Lung (tissue), 12 donors: ENCODE results near the gene BEND6. TPM values are rescaled to one million over a fixed set of nuclear protein-coding genes. Genes with fewer than 3 reads are reported as not detected.
"Not testable (repeated sequence)": the region's sequence is repeated elsewhere in the genome, so short reads cannot be mapped to it uniquely, and the experiment has no call there.

Source experiments
- ATAC-seq: fragments of 200-7000 bp; cut with Tn5 transposase; one replicate; pipeline ENCODE4 v1.9.1; 2020; ENCODE audit warnings: moderate number of reproducible peaks; ENCODE audit not compliant: insufficient read depth, low FRiP score
- DNase-seq, 3 donors: peaks; one replicate each; pipeline ENCODE4 v3.0.0-alpha.2; 2013 to 2017
- H3K27ac ChIP-seq, 2 donors: one replicate each; pipeline ENCODE4 v1.5.1; 2013; ENCODE audit warnings: mild to moderate bottlenecking in 2 of 2, moderate library complexity in 2 of 2, control low read depth in 1 of 2, inconsistent platforms in 1 of 2, low read depth in 1 of 2, low read length in 1 of 2
- H3K27me3 ChIP-seq, 3 donors: one replicate each; pipeline ENCODE4 v1.5.1; 2013; ENCODE audit warnings: low read length in 2 of 3; ENCODE audit not compliant: control insufficient read depth in 3 of 3, insufficient read depth in 3 of 3
- H3K36me3 ChIP-seq, 4 donors: one replicate each; pipeline ENCODE4 v1.5.1; 2013; ENCODE audit warnings: low read length in 4 of 4, mild to moderate bottlenecking in 1 of 4, moderate library complexity in 1 of 4; ENCODE audit not compliant: control insufficient read depth in 4 of 4, insufficient read depth in 4 of 4
- H3K4me1 ChIP-seq, 5 donors: one replicate each; pipeline ENCODE4 v1.5.1; 2013; ENCODE audit warnings: low read length in 5 of 5, mild to moderate bottlenecking in 2 of 5, moderate library complexity in 1 of 5; ENCODE audit not compliant: control insufficient read depth in 5 of 5, insufficient read depth in 5 of 5
- H3K4me3 ChIP-seq: one replicate; pipeline ENCODE4 v1.5.1; 2013; ENCODE audit warnings: mild to moderate bottlenecking, control low read depth, moderate library complexity
- H3K9ac ChIP-seq, 2 donors: one replicate each; pipeline ENCODE4 v1.5.1; 2013; ENCODE audit warnings: low read length in 2 of 2, control low read depth in 1 of 2; ENCODE audit not compliant: insufficient read depth in 1 of 2
- H3K9me3 ChIP-seq, 4 donors: one replicate each; pipeline ENCODE4 v1.5.1; 2013; ENCODE audit warnings: low read length in 3 of 4, mild to moderate bottlenecking in 1 of 4, moderate library complexity in 1 of 4; ENCODE audit not compliant: control insufficient read depth in 4 of 4, insufficient read depth in 3 of 4
- WGBS, 2 donors: extraction: QIAGEN DNeasy Blood & Tissue Kit; methylation state at CpG; one replicate each; pipeline ENCODE4 v1.1.7; 2013; 5-methylcytosine and 5-hydroxymethylcytosine counted together
- polyA plus RNA-seq, 2 donors: library from polyadenylated mRNA; stranded (reverse); fragments of 200-250 nt; gene quantifications; one replicate each; pipeline ENCODE4 v1.2.1, GENCODE V29; 2013
- total RNA-seq, 2 donors: library from RNA; depleted of rRNA in 1 of 2; stranded (reverse); fragments of >200 nt in 1 of 2; gene quantifications; one replicate each; pipeline ENCODE4 v1.2.1, GENCODE V29; 2014 to 2021
- TF ChIP-seq, protein P1 (sequence below): IDR thresholded peaks from 2 replicates; pipeline ENCODE4 v1.5.1; 2012; ENCODE audit warnings: mild to moderate bottlenecking; ENCODE audit errors: control extremely low read depth, extremely low read depth
- donor health status: control.
- donor health status: control.
- donor health status: Bipolar disorder and iron deficiency.
- donor health status: healthy.
- donor health status: DM: yes; HTN: yes; CAD: no.

The BEND6 gene
- total and polyA plus RNA-seq, 4 donors: 0.23 to 0.95 (median 0.51) TPM

DNA sequence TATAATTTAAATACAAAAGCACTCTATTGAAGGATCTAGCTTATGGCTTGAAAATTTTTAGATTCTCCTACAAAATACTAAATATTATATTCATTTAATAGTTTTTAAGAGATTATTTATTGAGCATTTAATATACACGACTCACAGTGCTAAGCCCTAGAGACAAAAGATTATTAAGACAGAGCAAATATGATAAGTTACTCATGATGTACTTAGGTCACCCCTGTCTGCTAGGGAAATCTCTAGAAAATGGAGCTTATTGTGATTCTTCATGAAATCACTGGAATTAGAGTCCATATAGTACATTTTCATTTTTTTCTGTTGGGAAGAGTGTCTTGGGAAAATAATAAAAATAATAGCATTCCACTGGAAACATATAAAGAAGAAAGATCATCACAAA is 37.8 kb downstream of the BEND6 start:
- Histone ChIP-seq H3K9ac (no peak overlapping the region), H3K4me3 (no peak overlapping the region), H3K9me3 (no peaks in the 10 kb centered on the region), H3K27me3 (no peaks in the 10 kb centered on the region), H3K27ac (no peak overlapping the region), H3K36me3 (no peaks in the 10 kb centered on the region), H3K4me1 (no peaks in the 10 kb centered on the region)
- 86 to 93% methylated on average over 1 of the region's 1 CpG for WGBS, 2 donors
- ATAC-seq (no peak), DNase-seq (no peak)
- TF ChIP-seq, protein P1, sequence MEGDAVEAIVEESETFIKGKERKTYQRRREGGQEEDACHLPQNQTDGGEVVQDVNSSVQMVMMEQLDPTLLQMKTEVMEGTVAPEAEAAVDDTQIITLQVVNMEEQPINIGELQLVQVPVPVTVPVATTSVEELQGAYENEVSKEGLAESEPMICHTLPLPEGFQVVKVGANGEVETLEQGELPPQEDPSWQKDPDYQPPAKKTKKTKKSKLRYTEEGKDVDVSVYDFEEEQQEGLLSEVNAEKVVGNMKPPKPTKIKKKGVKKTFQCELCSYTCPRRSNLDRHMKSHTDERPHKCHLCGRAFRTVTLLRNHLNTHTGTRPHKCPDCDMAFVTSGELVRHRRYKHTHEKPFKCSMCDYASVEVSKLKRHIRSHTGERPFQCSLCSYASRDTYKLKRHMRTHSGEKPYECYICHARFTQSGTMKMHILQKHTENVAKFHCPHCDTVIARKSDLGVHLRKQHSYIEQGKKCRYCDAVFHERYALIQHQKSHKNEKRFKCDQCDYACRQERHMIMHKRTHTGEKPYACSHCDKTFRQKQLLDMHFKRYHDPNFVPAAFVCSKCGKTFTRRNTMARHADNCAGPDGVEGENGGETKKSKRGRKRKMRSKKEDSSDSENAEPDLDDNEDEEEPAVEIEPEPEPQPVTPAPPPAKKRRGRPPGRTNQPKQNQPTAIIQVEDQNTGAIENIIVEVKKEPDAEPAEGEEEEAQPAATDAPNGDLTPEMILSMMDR: no peak

DNA sequence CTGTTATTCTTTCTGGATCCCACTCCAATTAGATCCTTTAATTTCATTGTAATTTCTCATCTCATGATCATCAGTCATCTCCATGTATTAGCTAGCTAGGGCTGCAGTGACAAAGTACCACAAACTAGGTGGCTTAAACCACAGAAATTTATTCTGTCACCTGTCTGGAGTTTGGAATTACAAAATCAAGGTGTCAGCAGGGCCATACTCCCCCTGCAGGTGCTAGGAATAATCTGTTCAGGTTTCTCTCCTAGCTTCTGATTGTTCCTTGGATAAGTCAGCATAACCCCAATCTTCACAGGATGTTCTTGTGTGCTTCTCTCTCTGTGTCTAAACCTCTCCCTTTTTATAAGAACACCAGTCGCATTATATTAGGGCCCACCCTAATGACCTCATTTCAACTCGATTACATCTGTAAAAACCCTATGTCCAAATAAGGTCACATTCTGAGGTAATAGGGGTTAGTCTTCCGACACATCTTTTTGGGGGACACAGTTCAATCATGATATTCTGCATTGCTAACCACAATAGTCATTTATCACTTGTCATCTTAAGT is 40.5 kb downstream of the BEND6 start:
- ATAC-seq (no peak), DNase-seq (no peak)
- H3K9ac ChIP-seq: no peak overlapping the region
- TF ChIP-seq, protein P1: no peak
- H3K4me1 ChIP-seq: no peaks in the 10 kb centered on the region
- 86 to 92% methylated on average over 3 of the region's 3 CpGs for WGBS, 2 donors
- peaks cover 0 to 7% (median 0%) of the 10 kb centered on the region in 4 donors for H3K9me3 ChIP-seq
- H3K27ac ChIP-seq: no peak overlapping the region
- no peak overlapping the region for H3K4me3 ChIP-seq
- no peaks in the 10 kb centered on the region for H3K36me3 ChIP-seq
- no peaks in the 10 kb centered on the region for H3K27me3 ChIP-seq

DNA sequence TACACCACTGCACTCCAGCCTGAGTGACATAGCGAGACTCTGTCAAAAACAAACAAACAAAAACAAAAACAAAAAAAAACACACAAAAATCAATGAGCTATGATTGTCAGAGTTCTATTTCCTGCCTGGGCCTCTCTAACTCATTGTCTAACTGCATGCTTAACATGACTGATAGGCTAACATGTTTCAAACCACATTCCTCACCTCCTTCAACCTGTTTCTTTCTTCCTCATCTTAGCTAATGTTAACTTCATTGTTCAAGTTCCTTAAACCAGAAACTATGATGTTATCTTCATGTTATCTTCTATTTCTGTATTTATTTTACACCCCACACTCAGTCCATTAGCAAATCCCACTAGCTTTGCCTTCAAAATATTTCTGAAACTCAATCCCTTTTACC is 41.5 kb downstream of the BEND6 start:
- Histone ChIP-seq H3K27me3 (no peaks in the 10 kb centered on the region), H3K36me3 (no peaks in the 10 kb centered on the region), H3K9me3 (peaks cover 0 to 7% (median 0%) of the 10 kb centered on the region in 4 donors), H3K27ac (no peak overlapping the region), H3K4me3 (no peak overlapping the region), H3K4me1 (no peaks in the 10 kb centered on the region), H3K9ac (no peak overlapping the region)
- ATAC-seq (no peak), DNase-seq (no peak)
- TF ChIP-seq, protein P1: no peak
- 71 to 88% methylated on average over 1 of the region's 1 CpG for WGBS, 2 donors

DNA sequence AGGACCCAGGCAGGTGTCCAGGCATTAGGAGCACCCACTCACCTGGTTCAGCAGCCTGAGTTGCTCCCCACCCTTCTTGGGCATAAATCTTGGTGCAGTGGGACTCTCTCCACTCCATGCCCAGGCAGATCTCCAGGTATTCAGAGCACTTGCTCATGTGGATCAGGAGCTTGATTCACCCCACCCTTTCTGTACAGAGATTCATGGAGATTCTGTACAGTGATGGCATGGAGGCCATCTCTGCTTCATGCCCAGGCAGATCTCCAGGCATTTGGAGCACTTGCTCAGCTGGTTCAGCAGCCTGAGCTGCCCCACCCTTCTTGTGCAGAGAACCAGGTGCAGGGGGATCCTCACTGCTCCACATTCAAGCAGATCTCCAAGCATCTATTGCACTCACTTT is 44.1 kb downstream of the BEND6 start:
- TF ChIP-seq, protein P1: no peak
- Histone ChIP-seq H3K27me3 (no peaks in the 10 kb centered on the region), H3K9me3 (peaks cover 0 to 7% (median 0%) of the 10 kb centered on the region in 4 donors), H3K9ac (no peak overlapping the region), H3K4me3 (no peak overlapping the region), H3K36me3 (no peaks in the 10 kb centered on the region), H3K27ac (no peak overlapping the region), H3K4me1 (no peaks in the 10 kb centered on the region)
- no peak for DNase-seq
- no peak for ATAC-seq

DNA sequence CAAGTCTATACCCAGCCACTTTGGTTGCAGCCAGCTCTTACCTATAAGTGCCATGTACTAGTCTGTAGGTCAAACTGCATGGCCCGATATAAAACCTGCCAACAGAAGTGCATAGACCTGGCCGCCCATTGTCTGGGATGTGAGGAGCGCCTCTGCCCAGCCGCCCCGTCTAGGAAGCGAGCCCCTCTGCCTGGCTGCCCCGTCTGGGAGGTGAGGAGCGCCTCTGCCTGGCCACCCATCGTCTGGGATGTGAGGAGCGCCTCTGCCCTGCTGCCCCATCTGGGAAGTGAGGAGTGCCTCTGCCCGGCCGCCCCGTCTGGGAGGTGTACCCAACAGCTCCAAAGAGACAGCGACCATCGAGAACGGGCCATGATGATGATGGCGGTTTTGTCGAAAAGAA is 44.8 kb downstream of the BEND6 start:
- not testable (repeated sequence) for H3K36me3 ChIP-seq, H3K9me3 ChIP-seq, H3K27me3 ChIP-seq, H3K4me1 ChIP-seq, H3K4me3 ChIP-seq, H3K27ac ChIP-seq, DNase-seq, ATAC-seq, H3K9ac ChIP-seq
- 95 to 96% methylated on average over 18 of the region's 18 CpGs for WGBS, 2 donors
